ENCODE data around the gene SNAI3. TPM values are rescaled to one million over a fixed set of nuclear protein-coding genes. Genes with fewer than 3 reads are reported as not detected.

Gene SNAI3
- total and polyA plus RNA-seq, 9 donors, result 3.8 to 11.8 (median 7.2) TPM

DNA sequence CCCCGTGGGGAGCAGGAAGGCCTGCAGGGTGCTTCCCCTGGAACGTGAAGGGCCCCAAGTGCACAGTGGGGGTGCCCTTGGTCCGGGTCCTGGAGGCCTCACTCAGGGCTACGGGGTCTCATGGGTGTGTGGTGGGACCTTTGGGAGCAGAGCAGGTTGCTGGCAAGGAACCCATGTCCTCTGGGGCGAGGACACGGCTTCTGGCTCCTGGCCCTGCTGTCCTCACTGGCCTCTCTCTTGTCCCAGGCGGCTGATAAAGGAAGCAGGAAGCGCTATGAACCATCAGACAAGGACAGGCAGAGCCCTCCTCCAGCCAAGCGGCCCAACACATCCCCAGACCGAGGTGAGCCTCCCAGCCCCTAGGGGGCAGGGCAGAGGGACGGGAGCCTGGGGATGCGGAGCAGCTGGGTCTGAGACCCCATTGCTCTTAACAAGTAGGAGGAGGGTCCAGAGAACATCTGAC, 57.8 kb downstream of the SNAI3 start:
- Histone ChIP-seq H3K36me3 (ENCODE audit: control insufficient read depth, insufficient read depth, low read length) (peaks cover 82% of the 10 kb centered on the region), H3K9me3 (replicated peaks; ENCODE audit: control insufficient read depth, low read depth, low read length) (no peaks in the 10 kb centered on the region), H3K27me3 (ENCODE audit: control insufficient read depth, insufficient read depth, low read length) (no peaks in the 10 kb centered on the region), H3K27ac (ENCODE audit: low read length) (no peak overlapping the region), H3K4me1 (ENCODE audit: control insufficient read depth, insufficient read depth, low read length) (no peaks in the 10 kb centered on the region), H3K4me3 (ENCODE audit: low read length) (no peak overlapping the region)
- 61% methylated on average over 8 of the region's 12 CpGs for WGBS (ENCODE audit: insufficient coverage)
- DNase-seq, result no peak

Other genes starting within 250 kb of the SNAI3 start
- gene ZFPM1, start 233.2 kb downstream of the SNAI3 start, total RNA-seq, result 0.89 TPM
- 1 to 10 TPM in 7 of 8 donors, under 1 TPM in 1; 0.93 to 3.3 (median 1.7) TPM for gene ZFPM1, start 233.2 kb downstream of the SNAI3 start, polyA plus RNA-seq (ENCODE audit: insufficient read depth in 1 of 8, insufficient read length in 8 of 8, low replicate concordance in 1 of 8)
- 9.2 TPM for gene ZC3H18, start 116.1 kb downstream of the SNAI3 start, total RNA-seq
- 10 to 100 TPM; 25.8 to 34.8 (median 31.5) TPM for gene ZC3H18, start 116.1 kb downstream of the SNAI3 start, polyA plus RNA-seq (ENCODE audit: insufficient read depth in 1 of 8, insufficient read length in 8 of 8, low replicate concordance in 1 of 8)
- not detected for gene IL17C, start 47.9 kb downstream of the SNAI3 start, total RNA-seq
- gene IL17C, start 47.9 kb downstream of the SNAI3 start, polyA plus RNA-seq (ENCODE audit: insufficient read depth in 1 of 8, insufficient read length in 8 of 8, low replicate concordance in 1 of 8), result not detected
- 67.0 TPM for gene CYBA, start 35.5 kb downstream of the SNAI3 start, total RNA-seq
- 10 to 100 TPM; 41.9 to 69.3 (median 49.0) TPM for gene CYBA, start 35.5 kb downstream of the SNAI3 start, polyA plus RNA-seq (ENCODE audit: insufficient read depth in 1 of 8, insufficient read length in 8 of 8, low replicate concordance in 1 of 8)
- 27.9 TPM for gene MVD, start 23.4 kb downstream of the SNAI3 start, total RNA-seq
- gene MVD, start 23.4 kb downstream of the SNAI3 start, polyA plus RNA-seq (ENCODE audit: insufficient read depth in 1 of 8, insufficient read length in 8 of 8, low replicate concordance in 1 of 8), result 10 to 100 TPM; 26.9 to 45.2 (median 35.5) TPM
- 17.6 TPM for gene RNF166, start 19.9 kb upstream of the SNAI3 start, total RNA-seq
- 10 to 100 TPM; 13.9 to 21.8 (median 18.4) TPM for gene RNF166, start 19.9 kb upstream of the SNAI3 start, polyA plus RNA-seq (ENCODE audit: insufficient read depth in 1 of 8, insufficient read length in 8 of 8, low replicate concordance in 1 of 8)
- gene CTU2, start 20.0 kb upstream of the SNAI3 start, total RNA-seq, result 9.5 TPM
- 10 to 100 TPM; 12.2 to 17.0 (median 13.5) TPM for gene CTU2, start 20.0 kb upstream of the SNAI3 start, polyA plus RNA-seq (ENCODE audit: insufficient read depth in 1 of 8, insufficient read length in 8 of 8, low replicate concordance in 1 of 8)
- gene PIEZO1, start 98.7 kb upstream of the SNAI3 start, total RNA-seq, result 49.3 TPM
- 10 to 100 TPM; 48.6 to 75.6 (median 63.6) TPM for gene PIEZO1, start 98.7 kb upstream of the SNAI3 start, polyA plus RNA-seq (ENCODE audit: insufficient read depth in 1 of 8, insufficient read length in 8 of 8, low replicate concordance in 1 of 8)
- 2.7 TPM for gene CDT1, start 117.3 kb upstream of the SNAI3 start, total RNA-seq
- 10 to 100 TPM in 7 of 8 donors, 1 to 10 TPM in 1; 7.6 to 17.3 (median 14.1) TPM for gene CDT1, start 117.3 kb upstream of the SNAI3 start, polyA plus RNA-seq (ENCODE audit: insufficient read depth in 1 of 8, insufficient read length in 8 of 8, low replicate concordance in 1 of 8)
- gene APRT, start 125.4 kb upstream of the SNAI3 start, total RNA-seq, result 78.6 TPM
- gene APRT, start 125.4 kb upstream of the SNAI3 start, polyA plus RNA-seq (ENCODE audit: insufficient read depth in 1 of 8, insufficient read length in 8 of 8, low replicate concordance in 1 of 8), result 10 to 100 TPM; 61.2 to 83.0 (median 65.9) TPM
- gene GALNS, start 170.4 kb upstream of the SNAI3 start, total RNA-seq, result 9.8 TPM
- 10 to 100 TPM; 15.0 to 28.5 (median 21.0) TPM for gene GALNS, start 170.4 kb upstream of the SNAI3 start, polyA plus RNA-seq (ENCODE audit: insufficient read depth in 1 of 8, insufficient read length in 8 of 8, low replicate concordance in 1 of 8)
- 52.1 TPM for gene TRAPPC2L, start 170.6 kb upstream of the SNAI3 start, total RNA-seq
- 10 to 100 TPM; 47.6 to 67.5 (median 52.2) TPM for gene TRAPPC2L, start 170.6 kb upstream of the SNAI3 start, polyA plus RNA-seq (ENCODE audit: insufficient read depth in 1 of 8, insufficient read length in 8 of 8, low replicate concordance in 1 of 8)
- gene PABPN1L, start 180.2 kb upstream of the SNAI3 start, total RNA-seq, result 0.04 TPM
- under 1 TPM in 5 of 8 donors, not detected in 3; 0.12 to 0.39 (median 0.15) TPM for gene PABPN1L, start 180.2 kb upstream of the SNAI3 start, polyA plus RNA-seq (ENCODE audit: insufficient read depth in 1 of 8, insufficient read length in 8 of 8, low replicate concordance in 1 of 8)

All from muscle of leg (tissue), 11 donors.